NT2/D1 (cell line): ENCODE results near the gene TOPAZ1.

ENCODE experiments used
- SUZ12 ChIP-seq: IDR thresholded peaks from 2 replicates; pipeline ENCODE4 v1.6.1; 2011; ENCODE audit not compliant: insufficient read length, insufficient read depth; ENCODE audit errors: extremely low read depth
- YY1 ChIP-seq: IDR thresholded peaks from 2 replicates; pipeline ENCODE4 v1.6.1; 2011; ENCODE audit not compliant: insufficient read length, insufficient read depth

GRCh38 chr3:44242721-44243120 is 1.0 kb downstream of the TOPAZ1 start:
- TF ChIP-seq YY1 (no peak), SUZ12 (no peak)
